Activated CD8-positive, alpha-beta memory T cell treated with anti-CD3 and anti-CD28 coated beads, Interleukin-2, amount 50 U/mL, for 1 hour (primary cell): ENCODE measurements around the gene MTERF2.

Source experiments
- DNase-seq: peaks from one replicate; pipeline ENCODE4 v3.0.0-alpha.2; 2020; ENCODE audit errors: extremely low read depth

MTERF2 gene

DNA sequence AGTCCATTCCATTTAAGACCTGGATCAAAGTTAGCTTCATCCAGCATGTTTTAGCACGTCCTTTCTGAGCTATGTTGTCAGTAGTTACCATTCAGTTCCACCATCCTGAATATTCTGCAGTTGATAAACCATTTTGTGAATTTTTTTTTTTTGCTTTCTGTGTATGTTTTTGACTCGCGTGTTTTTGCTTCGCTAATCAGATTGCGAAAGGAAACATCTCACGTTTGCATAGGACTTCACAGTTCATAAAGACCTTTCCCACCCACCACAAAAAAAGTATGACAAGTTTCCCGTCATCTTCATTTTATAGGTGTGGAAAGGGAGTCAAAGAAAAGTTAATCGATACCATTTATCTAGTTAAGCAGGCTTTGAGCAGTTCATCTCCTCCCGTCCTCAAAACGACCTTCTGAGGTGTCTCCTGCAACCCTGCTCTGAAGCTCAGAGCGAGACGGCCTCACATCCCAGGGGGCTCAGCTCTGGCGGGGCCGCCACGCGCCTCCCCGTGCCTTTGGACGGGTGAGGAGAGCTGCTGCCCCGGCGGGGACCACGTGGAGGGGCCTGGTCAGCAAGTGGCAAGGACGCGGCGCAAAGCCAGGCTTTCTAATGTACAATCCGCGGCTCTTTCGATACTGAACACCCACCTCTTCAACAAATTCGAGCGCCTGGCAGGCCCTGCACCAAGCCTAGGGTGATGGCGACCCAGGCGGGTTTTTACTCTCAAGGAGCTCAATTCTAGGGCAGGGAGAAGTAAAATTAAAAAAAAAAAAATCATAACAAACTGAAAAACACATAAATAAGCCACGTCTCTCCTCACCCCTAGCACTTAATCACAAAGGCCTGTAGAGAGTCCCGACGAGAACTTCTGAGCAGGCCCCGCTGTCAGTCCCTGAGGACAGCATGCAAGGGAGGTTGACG is 32.2 kb downstream of the MTERF2 start:
- DNase-seq = no peak

GRCh38 chr12:106953352-106954250 is 33.3 kb downstream of the MTERF2 start:
- DNase-seq = no peak

DNA sequence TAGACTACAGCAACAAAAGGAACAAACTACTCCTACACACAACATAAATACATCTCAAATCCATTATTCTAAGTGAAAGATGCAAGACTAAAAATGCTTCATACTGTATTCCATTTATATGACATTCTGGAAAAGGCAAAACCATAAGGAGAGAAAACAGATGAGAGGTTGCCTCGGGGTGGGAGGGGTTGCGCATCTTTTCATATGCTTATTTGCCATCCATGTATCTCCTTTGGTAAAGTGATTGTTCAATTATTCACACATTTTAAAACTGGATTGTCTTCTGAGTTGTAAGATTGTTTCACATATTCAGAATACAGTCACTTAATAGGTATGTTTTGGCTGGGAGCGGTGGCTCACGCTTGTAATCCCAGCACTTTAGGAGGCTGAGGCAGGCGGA is 36.4 kb downstream of the MTERF2 start:
- DNase-seq = no peak

DNA sequence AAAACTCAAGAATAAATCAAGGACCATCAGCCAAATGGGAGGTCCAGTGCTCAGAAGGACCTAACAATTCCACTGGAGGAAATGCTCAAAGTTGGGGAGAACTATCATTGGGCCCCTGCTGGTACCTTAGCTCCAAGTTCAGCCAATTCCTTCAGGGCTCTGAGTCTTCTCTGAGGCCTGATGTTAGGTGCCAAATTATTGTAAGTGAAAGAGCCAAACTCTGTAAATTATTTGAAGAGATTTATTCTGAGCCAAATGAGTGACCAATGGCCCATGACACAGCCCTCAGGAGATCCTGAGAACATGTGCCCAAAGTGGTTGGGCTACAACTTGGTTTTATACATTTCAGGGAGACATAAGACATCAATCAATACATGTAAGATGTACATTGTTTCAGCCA is 39.5 kb downstream of the MTERF2 start:
- no peak for DNase-seq

DNA sequence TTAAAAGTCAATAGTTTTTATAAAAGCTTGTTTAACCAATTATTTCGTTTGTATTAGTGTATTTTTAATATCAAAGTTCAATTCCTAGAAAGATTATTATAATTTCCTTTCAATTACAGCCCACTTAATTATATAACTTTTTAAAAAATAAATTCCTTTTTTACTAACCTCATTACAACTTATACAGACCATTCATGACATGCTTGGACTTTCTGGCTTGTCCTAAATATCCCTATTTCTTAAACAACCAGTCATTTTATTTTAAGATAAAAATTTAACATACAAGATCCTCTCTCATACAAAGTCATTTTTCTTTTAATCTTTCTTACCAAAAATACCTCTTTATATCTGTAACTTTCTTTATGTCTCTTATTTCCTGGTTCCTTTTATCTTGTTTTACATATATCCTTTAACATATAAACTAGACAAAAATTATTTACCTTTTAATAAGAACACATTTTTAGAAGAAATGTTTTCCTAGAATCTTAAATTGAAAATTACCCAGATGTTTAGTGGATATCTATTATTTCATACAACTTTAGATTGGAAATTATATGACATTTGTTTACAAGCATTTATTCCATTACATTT is 41.6 kb downstream of the MTERF2 start:
- DNase-seq = no peak

DNA sequence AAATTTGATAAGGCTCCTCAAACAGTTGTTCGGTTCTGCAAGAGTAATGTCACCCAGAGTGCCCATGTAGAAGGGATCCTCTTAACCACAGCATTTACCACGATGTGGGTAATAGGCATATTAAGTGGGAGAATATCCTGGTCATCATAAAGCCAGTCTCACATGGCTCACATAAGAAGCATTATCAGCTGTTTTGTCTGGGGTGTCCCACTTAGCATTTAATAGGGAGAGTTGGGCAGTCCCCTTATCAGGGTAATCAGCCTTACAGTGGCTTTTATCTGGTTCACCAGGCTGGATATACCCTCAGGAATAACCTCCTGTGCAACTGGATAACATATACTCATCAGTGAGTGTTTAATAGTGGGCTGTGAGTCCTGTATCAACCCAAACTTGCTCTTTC is 44.2 kb downstream of the MTERF2 start:
- no peak for DNase-seq

DNA sequence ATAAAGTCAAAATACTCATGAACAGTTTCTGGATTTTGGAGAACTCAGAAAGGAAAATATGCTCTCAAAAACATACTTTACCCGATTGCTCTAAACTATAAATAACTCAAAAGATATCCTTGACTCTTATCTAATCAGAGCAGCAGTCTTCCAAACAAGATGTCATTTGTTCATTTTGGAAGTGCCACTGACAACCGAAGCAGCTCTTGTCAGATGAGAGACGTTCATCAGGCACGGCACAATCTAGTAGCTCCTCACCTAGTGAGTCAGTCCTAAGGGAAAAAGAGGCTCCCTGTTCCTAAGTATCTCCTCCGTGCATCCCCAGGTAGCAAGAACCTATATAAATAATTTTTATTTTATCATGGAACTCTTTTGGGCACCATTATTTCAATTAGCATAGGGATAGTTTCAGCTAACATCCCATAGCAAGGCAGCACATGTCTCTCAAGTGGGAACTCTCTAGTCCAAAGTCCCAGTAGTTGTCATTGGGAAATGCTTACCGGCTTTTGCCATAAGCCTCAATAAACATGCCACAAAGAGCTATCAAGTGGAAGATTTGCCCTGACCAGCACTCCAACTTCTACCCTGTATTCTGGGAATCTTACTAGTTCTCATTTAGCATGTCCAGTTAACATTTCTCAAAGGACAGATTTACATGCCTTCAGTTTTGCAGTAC is 45.3 kb downstream of the MTERF2 start:
- no peak for DNase-seq

DNA sequence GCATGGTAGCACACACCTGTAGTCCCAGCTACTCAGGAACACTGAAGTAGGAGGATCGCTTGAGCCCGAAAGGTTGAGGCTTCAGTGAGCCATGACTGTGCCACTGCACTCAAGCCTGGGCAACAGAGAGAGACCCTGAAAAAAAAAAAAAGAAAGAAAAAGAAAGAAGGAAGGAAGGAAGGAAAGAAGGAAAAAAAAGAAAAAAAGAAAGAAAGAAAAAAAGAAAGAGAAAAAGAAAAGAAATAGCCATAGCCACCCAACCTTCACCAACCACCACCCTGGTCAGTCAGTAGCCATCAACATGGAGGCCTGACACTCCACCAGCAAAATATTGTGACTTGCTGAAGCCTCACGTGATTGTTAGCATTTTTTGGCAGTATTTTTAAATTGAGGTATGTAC is 52.7 kb downstream of the MTERF2 start:
- no peak for DNase-seq
